Astrocyte of the spinal cord (primary cell): ENCODE results near the gene ULBP1.
"Not testable (repeated sequence)": the region's sequence is repeated elsewhere in the genome, so short reads cannot be mapped to it uniquely, and the experiment has no call there.

Source experiments
- DNase-seq: peaks from one replicate; pipeline ENCODE4 v3.0.0; 2011; ENCODE audit warnings: low read depth, low spot score
- H3K4me3 ChIP-seq: 2 replicates; pipeline ENCODE4 v1.5.1; 2011; ENCODE audit warnings: low read depth, mild to moderate bottlenecking, low read length, moderate library complexity
- CTCF ChIP-seq: IDR thresholded peaks from 2 replicates; pipeline ENCODE4 v1.5.1; 2012; ENCODE audit warnings: low read depth, mild to moderate bottlenecking, low read length, inconsistent platforms
- in situ Hi-C: cut with HindIII; loops from 2 replicates; pipeline ENCODE4 v1.10.0; 2017; ENCODE audit warnings: low sequenced_read_pairs

ULBP1 gene

DNA sequence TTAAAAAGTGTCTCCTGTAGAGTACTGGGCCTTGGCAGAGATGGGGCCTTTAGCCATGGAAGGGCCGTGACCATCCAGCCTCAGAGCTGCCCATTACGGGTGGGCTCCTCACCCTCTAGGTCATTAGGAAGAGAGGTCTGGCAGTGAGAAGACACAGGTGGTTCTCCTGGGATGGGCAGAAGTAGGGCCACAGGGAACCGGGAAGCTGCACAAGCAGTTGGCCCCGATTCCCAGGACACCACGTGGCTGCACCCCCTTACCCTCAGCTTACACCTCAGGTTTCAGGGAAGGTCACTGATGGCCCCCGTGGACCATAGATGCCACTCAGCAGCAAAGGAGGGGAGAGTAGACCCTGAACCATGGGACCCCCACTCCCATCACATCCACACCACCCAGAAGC is 42.4 kb upstream of the ULBP1 start:
- TF ChIP-seq CTCF, result no peak
- DNase-seq, result no peak
- in situ Hi-C loops, result no loop called here
- H3K4me3 ChIP-seq, result no peak overlapping the region

DNA sequence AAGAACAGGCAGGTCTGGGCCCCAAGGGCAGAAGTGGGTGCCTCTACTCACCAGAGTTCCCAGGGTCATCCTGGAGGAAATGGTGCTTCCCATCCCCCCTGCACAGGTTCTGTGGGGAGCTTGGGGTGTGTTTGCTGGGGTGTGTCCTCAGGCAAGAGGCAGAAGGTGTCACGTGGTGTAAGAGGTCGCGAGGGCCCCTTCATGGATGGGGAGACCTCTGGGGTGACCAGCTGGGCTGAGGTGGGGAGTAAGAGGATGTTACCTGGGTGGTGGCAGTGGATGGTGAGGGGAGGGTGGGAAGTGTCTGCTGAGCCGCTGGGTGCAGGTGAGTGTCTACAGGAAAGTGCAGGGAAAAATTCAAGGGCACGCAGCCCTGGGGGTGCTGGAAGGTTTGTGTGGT is 41.7 kb upstream of the ULBP1 start:
- in situ Hi-C loops, result not testable (repeated sequence)

DNA sequence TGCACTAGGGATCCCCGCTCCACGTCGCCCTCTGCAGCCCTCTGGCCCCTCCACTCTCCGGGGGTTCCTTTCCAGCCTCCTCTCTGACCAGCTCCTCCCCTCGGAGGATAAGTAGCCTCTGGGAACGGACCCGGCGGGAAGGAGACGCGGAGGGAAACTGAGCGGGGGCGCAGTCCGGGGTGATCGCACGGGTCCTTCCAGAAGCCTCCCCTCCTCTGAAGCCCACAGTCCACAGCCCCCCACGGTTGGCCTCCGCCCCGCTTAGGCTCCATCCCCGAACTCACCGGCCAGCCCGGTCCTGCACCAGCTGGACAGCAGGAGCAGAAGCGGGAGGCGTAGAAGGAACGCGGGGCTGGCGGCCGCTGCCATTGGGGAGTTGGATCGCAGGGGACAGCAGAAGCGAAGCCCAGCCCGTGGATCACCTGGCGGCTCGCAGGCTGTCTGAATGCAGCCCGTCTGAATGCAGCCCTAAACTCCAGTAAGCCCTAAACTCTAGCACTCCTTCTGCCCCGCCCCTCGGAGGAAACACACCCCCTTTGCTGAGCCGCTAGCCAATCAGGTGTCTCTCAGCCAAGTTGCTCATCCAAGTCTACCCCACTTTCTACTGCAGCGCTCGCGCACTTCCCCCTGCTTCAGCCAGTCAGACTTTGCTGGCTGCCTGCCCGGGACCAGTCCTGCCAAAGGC is 41.0 kb upstream of the ULBP1 start, which contains the start of gene RAET1G:
TSS of gene RAET1G (minus strand) at position 480 of the 685 bp plus-strand sequence. CDS start at position 369, 111 bp downstream.
- no peak for TF ChIP-seq CTCF
- in situ Hi-C loops, result no loop called here
- H3K4me3 ChIP-seq, result peak within 1 kb of the TSS; percentile 59
- peak; percentile 93 for DNase-seq

More for the DNA sequence above, 41.7 kb upstream of the ULBP1 start:
- not testable (repeated sequence) for DNase-seq, H3K4me3 ChIP-seq

GRCh38 chr6:149923327-149923986 is 40.3 kb upstream of the ULBP1 start:
- no peak for DNase-seq

DNA sequence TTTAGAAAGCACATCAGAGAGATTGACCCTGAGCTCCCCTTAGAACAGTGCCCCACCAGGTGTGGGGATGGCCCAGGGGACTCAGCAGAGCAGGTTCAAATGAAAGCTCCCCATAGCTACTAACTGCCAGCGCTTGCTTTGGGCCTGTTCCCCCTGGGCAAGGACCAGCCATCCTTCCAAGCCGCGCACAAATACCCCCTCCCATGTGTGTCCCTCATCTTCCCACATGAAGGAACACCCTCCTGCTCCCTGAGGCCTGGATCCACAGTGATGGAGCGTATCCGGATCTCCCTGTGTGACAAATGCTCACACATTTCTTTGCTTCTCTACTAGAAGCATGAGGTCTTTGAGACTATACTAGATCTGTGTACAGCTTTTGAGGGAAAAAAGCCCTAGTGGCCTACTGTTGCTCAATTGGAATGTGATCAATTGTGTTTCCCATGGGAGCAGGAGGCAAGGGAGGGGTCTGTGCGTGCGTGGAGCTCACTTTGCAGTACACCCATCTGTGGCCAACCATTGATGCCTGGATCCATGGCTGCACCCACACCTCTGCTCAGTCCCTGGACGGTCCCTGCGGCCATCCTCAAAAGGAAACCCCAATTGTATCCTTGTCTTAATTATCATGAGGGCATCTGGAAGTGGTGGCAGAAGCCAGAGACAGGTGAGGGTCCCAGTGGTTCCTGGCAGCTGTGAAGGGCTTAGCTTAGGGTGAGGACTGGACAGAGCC is 39.4 kb upstream of the ULBP1 start:
- in situ Hi-C loops, result no loop called here
- DNase-seq, result no peak
- no peak overlapping the region for H3K4me3 ChIP-seq
- no peak for TF ChIP-seq CTCF

More at GRCh38 chr6:149923327-149923986, 40.3 kb upstream of the ULBP1 start:
- peak overlapping the region; percentile 59 for H3K4me3 ChIP-seq
- in situ Hi-C loops, result no loop called here
- no peak for TF ChIP-seq CTCF

- TF ChIP-seq CTCF, result no peak
- in situ Hi-C loops, result no loop called here
- no peak for DNase-seq
- H3K4me3 ChIP-seq, result no peak overlapping the region
Observed at GRCh38 chr6:149924933-149925252, 38.9 kb upstream of the ULBP1 start.
